Measurements from ENCODE around the gene GCHFR.

GCHFR gene

GRCh38 chr15:40762919-40763800 is 708 bp upstream of the GCHFR start:
- H3K27ac ChIP-seq (replicated peaks): peak overlapping the region; percentile 89
- H3K27me3 ChIP-seq (ENCODE audit: insufficient read depth, poor library complexity, severe bottlenecking): no peaks in the 10 kb centered on the region
- peak overlapping the region; percentile 89 for H3K4me3 ChIP-seq (replicated peaks; ENCODE audit: insufficient read depth, low read length)
- peak; percentile 45 to 46 for DNase-seq (ENCODE audit: low read depth in 1 of 2, low spot score in 1 of 2)
- TF ChIP-seq GABPA (IDR thresholded peaks at IDR 0.05; ENCODE audit: low read depth): no peak; the same call in 1 of the 2 replicates
- TF ChIP-seq SPI1 (IDR thresholded peaks at IDR 0.05; ENCODE audit: borderline replicate concordance, low read depth): peak; percentile 58; the same call in 1 of the 2 replicates

- TF ChIP-seq GABPA (IDR thresholded peaks at IDR 0.05; ENCODE audit: low read depth) (no peak), POLR2AphosphoS5 (IDR thresholded peaks at IDR 0.05; ENCODE audit: low read depth) (no peak), CTCF (IDR thresholded peaks at IDR 0.05; ENCODE audit: insufficient read depth, low read length) (no peak), SPI1 (IDR thresholded peaks at IDR 0.05; ENCODE audit: borderline replicate concordance, low read depth) (no peak), REST (IDR thresholded peaks at IDR 0.05; ENCODE audit: insufficient replicate concordance, low read depth) (no peak)
- peak in 1 of 2 experiments; percentile 33 for DNase-seq (ENCODE audit: low read depth in 1 of 2, low spot score in 1 of 2)
- Histone ChIP-seq H3K27ac (replicated peaks) (peak overlapping the region; percentile 89), H3K27me3 (ENCODE audit: insufficient read depth, poor library complexity, severe bottlenecking) (no peaks in the 10 kb centered on the region), H3K4me3 (replicated peaks; ENCODE audit: insufficient read depth, low read length) (peak overlapping the region; percentile 89)
These were observed 798 bp downstream of the GCHFR start for GRCh38 chr15:40764629-40765103.

GRCh38 chr15:40766194-40766815 is 2.4 kb downstream of the GCHFR start:
- H3K27ac ChIP-seq (replicated peaks): no peak overlapping the region
- H3K27me3 ChIP-seq (ENCODE audit: insufficient read depth, poor library complexity, severe bottlenecking): no peaks in the 10 kb centered on the region
- no peak for DNase-seq (ENCODE audit: low read depth in 1 of 2, low spot score in 1 of 2)
- H3K4me3 ChIP-seq (replicated peaks; ENCODE audit: insufficient read depth, low read length): no peak overlapping the region
- TF ChIP-seq POLR2AphosphoS5 (IDR thresholded peaks at IDR 0.05; ENCODE audit: low read depth) (0 out of 2 replicates have a peak, but pooled peaks have one; percentile 8), REST (IDR thresholded peaks at IDR 0.05; ENCODE audit: insufficient replicate concordance, low read depth) (no peak)

- TF ChIP-seq POLR2AphosphoS5 (IDR thresholded peaks at IDR 0.05; ENCODE audit: low read depth) (0 out of 2 replicates have a peak, but pooled peaks have one; percentile 3), CTCF (IDR thresholded peaks at IDR 0.05; ENCODE audit: insufficient read depth, low read length) (no peak)
- H3K27ac ChIP-seq (replicated peaks): no peak overlapping the region
- H3K27me3 ChIP-seq (ENCODE audit: insufficient read depth, poor library complexity, severe bottlenecking): no peaks in the 10 kb centered on the region
- no peak for DNase-seq (ENCODE audit: low read depth in 1 of 2, low spot score in 1 of 2)
- H3K4me3 ChIP-seq (replicated peaks; ENCODE audit: insufficient read depth, low read length): no peak overlapping the region
These were observed 3.3 kb downstream of the GCHFR start for GRCh38 chr15:40766906-40767837.

Measured in HL-60 (cell line).